ENCODE measurements around the gene SCGB1A1. TPM values are rescaled to one million over a fixed set of nuclear protein-coding genes. Genes with fewer than 3 reads are reported as not detected.
A peak's percentile ranks its signal among the peaks of the same experiment; 100 is the strongest.
"Not testable (repeated sequence)": the region's sequence is repeated elsewhere in the genome, so short reads cannot be mapped to it uniquely, and the experiment has no call there.

The SCGB1A1 gene, protein sequence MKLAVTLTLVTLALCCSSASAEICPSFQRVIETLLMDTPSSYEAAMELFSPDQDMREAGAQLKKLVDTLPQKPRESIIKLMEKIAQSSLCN
- not detected for total RNA-seq

DNA sequence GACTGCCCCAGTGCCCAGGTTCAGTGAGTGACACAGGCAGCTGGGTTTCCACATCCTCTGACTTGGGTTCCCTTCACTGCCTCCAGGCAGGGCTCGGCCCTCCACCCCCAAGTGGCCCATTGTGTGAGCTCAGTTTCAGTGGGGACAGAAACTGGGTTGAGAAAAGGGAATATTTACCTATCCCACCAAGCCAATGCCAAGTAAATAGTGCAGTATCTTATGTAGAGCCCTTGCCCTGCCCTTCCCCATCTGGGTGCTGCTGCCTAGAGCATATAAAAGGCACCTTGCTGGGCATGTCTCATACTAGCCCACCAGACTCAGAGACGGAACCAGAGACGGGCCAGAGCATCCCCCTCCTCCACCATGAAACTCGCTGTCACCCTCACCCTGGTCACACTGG is at the start of gene SCGB1A1:
SCGB1A1 (plus strand) TSS at position 301 of the 400 bp plus-strand sequence; CDS start at position 364, 63 bp downstream.
- intact Hi-C loops (cut with micrococcal nuclease), result no loop called here
- Mint-ChIP-seq H3K4me1 (ENCODE audit: low read depth) (no peaks in the 10 kb centered on the region), H3K27me3 (ENCODE audit: low read depth) (no peaks in the 10 kb centered on the region), H3K27ac (no peak within 1 kb of the TSS), H3K36me3 (ENCODE audit: low read depth) (no peaks in the 10 kb centered on the region), H3K4me3 (no peak within 1 kb of the TSS), H3K9me3 (no peaks in the 10 kb centered on the region)
- CTCF ChIA-PET, result interaction anchor here (1.0 to 1.3 kb wide), 2 partner anchors 10 to 26 kb away, joined by 3 to 4 read pairs; no protein-coding TSS in a partner anchor
- DNase-seq, result no peak

DNA sequence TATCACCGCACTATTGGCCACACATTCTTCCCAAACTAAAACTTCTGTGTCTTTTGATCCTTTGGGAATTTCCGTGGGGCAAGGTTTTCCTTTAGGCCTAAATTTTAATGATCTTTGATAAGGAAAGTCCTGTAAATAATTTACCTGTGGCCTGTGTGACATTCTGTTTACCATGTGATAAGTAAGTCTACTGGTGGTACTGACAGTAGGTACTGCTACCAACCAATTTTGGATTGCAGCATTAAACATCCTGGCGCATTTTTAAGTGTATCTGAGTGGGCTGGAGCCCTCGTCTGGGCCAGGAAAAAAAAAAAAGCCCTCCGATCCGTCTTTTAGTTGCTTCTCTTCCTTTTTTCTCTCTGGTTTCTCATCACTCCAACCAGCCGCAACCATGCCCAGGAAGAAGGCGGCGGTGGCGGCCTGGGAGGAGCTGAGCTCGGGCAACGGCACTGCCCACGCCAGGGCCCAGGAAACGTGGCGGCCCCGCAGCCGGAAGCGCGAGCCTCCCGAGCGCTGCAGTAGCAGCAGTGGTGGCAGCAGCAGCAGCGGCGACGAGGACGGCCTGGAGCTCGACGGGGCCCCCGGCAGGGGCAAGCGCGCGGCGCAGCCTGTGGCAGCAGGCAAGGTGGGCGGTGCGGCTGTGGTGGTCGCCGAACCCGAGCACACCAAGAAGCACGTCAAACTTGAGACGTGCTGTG is 47.9 kb upstream of the SCGB1A1 start:
- CTCF ChIA-PET, result interaction anchor here (0.6 to 2.0 kb wide), 2 partner anchors 31 to 33 kb away, joined by 3 to 6 read pairs; no protein-coding TSS in a partner anchor
- Mint-ChIP-seq H3K27me3 (ENCODE audit: low read depth) (no peaks in the 10 kb centered on the region), H3K4me1 (ENCODE audit: low read depth) (peaks cover 3% of the 10 kb centered on the region), H3K36me3 (ENCODE audit: low read depth) (no peaks in the 10 kb centered on the region), H3K27ac (peak overlapping the region; percentile 77), H3K4me3 (peak overlapping the region; percentile 58), H3K9me3 (no peaks in the 10 kb centered on the region)
- intact Hi-C loops (cut with micrococcal nuclease), result no loop called here
- peak; percentile 59 for DNase-seq

DNA sequence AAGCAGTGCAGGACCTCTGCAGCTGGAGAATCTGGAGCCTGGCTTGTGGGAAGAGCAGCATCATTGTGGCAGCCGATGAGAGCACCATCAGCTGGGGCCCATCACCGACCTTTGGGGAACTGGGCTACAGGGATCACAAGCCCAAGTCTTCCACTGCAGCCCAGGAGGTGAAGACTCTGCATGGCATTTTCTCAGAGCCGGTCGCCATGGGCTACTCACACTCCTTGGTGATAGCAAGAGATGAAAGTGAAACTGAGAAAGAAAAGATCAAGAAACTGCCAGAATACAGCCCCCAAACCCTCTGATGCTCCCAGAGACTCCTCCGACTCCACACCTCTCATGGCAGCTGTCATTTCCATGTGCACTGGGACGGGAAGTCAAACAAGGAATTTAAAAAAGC is 46.0 kb upstream of the SCGB1A1 start:
- H3K27me3 Mint-ChIP-seq (ENCODE audit: low read depth), result no peaks in the 10 kb centered on the region
- H3K4me3 Mint-ChIP-seq, result no peak overlapping the region
- CTCF ChIA-PET, result interaction anchor here (0.9 to 1.6 kb wide), 2 partner anchors 9 to 32 kb away, joined by 4 to 5 read pairs; no protein-coding TSS in a partner anchor

DNA sequence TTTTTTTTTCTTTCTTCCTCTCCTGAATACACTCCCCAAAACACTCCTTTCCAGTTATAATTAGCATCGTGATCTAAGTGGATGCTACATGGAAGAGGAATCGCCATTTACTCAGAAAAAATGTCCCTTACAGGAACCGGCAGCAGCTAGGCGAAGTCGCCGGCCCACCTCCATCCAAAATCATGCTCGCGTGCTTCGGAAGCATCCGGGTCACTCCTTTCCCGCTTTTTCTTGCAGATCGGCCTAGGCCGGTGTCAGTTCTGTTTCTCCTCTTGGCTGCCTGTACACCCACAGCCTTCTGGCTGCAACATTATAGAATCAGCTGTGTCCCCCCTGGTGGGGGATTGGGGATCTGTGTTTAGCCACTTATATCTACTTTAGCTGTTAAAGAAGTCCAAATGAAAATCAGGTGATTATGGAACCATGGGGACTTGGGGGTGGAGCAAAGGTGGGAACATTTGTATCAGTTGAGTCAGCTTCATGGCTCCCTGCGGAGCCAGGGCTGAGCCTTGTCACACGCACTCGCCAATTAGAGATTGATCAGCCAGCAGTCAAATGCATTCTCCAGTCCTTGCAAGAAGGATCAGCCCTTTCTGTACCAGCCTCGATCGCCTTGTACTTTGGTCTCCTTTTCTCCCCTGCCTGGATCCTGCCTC is 45.2 kb upstream of the SCGB1A1 start:
- Mint-ChIP-seq H3K27me3 (ENCODE audit: low read depth) (no peaks in the 10 kb centered on the region), H3K27ac (no peak overlapping the region), H3K4me1 (ENCODE audit: low read depth) (peaks cover 5% of the 10 kb centered on the region), H3K9me3 (no peaks in the 10 kb centered on the region), H3K4me3 (no peak overlapping the region), H3K36me3 (ENCODE audit: low read depth) (no peaks in the 10 kb centered on the region)
- CTCF ChIA-PET, result interaction anchor here (0.9 to 1.6 kb wide), 2 partner anchors 8 to 33 kb away, joined by 4 to 5 read pairs; no protein-coding TSS in a partner anchor
- DNase-seq, result no peak
- intact Hi-C loops (cut with micrococcal nuclease), result no loop called here

More for the DNA sequence above, 46.0 kb upstream of the SCGB1A1 start:
- H3K9me3 Mint-ChIP-seq, result no peaks in the 10 kb centered on the region
- peaks cover 3% of the 10 kb centered on the region for H3K4me1 Mint-ChIP-seq (ENCODE audit: low read depth)
- H3K27ac Mint-ChIP-seq, result no peak overlapping the region
- intact Hi-C loops (cut with micrococcal nuclease), result no loop called here
- peak; percentile 12 for DNase-seq
- no peaks in the 10 kb centered on the region for H3K36me3 Mint-ChIP-seq (ENCODE audit: low read depth)

DNA sequence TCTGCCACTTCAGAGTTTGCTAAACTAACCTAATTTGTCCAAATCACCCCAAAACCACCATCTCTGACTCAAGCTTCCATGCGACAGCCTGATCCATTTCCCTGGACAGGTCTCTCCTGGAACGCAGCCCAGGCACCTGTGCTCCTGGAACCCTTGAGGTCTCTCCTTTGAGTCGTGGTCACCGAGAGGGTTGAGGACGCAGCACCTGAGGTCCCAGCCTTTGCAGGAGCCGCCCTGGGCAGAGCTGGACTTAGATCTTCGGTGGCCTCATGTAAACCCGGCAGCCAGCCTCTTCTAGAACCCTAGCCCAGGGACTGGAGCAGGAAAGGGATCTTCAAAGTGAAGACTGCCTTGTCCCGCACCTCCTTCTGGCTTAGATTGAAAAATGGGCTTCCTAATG is 44.0 kb upstream of the SCGB1A1 start:
- CTCF ChIA-PET, result interaction anchor here (2.0 kb wide), 1 partner anchor 35 kb away, joined by 7 read pairs; no protein-coding TSS in a partner anchor
- DNase-seq, result no peak
- intact Hi-C loops (cut with micrococcal nuclease), result loop anchor here (5.0 kb wide), 1 partner anchor 142 kb away; no protein-coding TSS in a partner anchor
- Mint-ChIP-seq H3K4me1 (ENCODE audit: low read depth) (peaks cover 5% of the 10 kb centered on the region), H3K4me3 (no peak overlapping the region), H3K27me3 (ENCODE audit: low read depth) (no peaks in the 10 kb centered on the region), H3K9me3 (no peaks in the 10 kb centered on the region), H3K36me3 (ENCODE audit: low read depth) (no peaks in the 10 kb centered on the region), H3K27ac (no peak overlapping the region)

DNA sequence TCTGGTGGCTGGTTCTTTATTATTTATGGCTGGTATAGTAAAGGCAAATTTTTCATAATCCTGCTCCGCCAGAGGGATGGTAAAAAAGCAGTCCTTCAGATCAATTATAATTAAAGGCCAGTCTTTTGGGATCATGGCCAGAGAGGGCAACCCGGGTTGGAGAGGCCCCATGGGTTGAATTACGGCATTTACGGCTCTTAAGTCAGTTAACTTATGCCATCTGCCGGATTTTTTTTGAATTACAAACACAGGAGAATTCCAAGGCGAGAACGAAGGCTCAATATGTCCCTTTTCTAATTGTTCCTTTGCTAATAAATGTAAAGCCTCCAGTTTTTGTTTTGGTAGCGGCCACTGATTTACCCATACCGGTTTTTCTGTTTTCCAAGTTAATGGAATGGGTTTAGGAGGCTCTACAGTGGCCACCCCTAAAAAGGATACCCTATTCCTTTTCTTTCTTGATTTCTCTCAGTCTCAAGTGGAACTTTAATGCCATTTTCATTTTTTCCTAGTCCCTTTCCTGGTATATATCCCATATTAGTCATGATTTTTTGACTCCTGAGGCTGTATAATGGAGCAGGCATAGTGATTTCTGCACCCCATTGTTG is 40.3 kb upstream of the SCGB1A1 start:
- not testable (repeated sequence) for H3K36me3 Mint-ChIP-seq (ENCODE audit: low read depth); H3K27ac Mint-ChIP-seq
- DNase-seq, result peak; percentile 28

DNA sequence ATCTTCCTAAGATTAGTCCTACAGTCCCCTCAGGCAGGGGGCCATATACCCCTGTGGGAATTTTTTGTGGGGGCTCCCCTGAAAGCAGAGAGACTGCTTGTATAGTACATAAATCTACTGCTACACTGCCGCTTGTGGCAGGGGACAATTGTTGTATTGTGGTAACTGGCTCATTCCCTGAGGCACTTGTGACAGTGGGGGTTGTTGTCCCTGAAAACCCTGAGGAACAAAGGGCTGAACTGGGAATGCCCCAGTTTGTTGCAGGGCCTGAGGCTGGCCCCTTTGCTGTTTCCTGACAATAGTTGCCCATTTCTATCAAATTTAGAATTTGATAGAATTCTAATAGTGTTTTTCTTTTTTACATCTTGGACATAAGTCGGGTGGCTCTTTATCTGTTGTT is 39.2 kb upstream of the SCGB1A1 start:
- not testable (repeated sequence) for H3K9me3 Mint-ChIP-seq; H3K36me3 Mint-ChIP-seq (ENCODE audit: low read depth); H3K27me3 Mint-ChIP-seq (ENCODE audit: low read depth); DNase-seq; H3K27ac Mint-ChIP-seq; H3K4me1 Mint-ChIP-seq (ENCODE audit: low read depth); H3K4me3 Mint-ChIP-seq
- CTCF ChIA-PET, result interaction anchor here (0.7 to 1.4 kb wide), 5 partner anchors 13 to 285 kb away, joined by 3 to 23 read pairs (median 3); partner anchors contain the start of genes C11orf98 and CSKMT
- intact Hi-C loops (cut with micrococcal nuclease), result loop anchor here (2.0 to 5.0 kb wide), 2 partner anchors 147 to 163 kb away; no protein-coding TSS in a partner anchor

More for the DNA sequence above, 40.3 kb upstream of the SCGB1A1 start:
- intact Hi-C loops (cut with micrococcal nuclease), result loop anchor here (1.0 to 5.0 kb wide), 4 partner anchors 38 to 207 kb away; no protein-coding TSS in a partner anchor
- H3K27me3 Mint-ChIP-seq (ENCODE audit: low read depth); H3K9me3 Mint-ChIP-seq; H3K4me3 Mint-ChIP-seq; H3K4me1 Mint-ChIP-seq (ENCODE audit: low read depth): not testable (repeated sequence)
- CTCF ChIA-PET, result interaction anchor here (0.8 to 2.4 kb wide), 6 partner anchors 17 to 206 kb away, joined by 3 to 29 read pairs (median 6); no protein-coding TSS in a partner anchor

DNA sequence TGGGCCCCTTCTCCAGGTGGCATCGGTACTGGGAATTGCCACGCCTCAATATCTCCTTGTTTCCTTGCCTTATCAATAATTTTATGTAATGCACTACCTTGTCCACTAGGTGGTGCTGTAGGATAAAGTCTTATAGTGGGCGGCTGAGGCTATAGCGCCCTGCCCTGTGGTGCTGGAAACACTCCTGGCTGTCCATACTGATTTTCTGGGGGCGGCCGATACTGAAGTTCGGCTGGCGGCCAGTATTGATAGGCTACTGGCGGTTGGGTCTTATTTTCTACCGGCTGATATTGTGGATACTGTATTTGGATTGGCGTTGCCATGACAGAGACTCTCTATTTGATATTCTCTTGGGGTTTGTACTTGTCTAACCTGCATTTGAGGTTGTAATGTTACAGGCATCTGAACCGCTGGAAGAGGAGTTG is 38.0 kb upstream of the SCGB1A1 start:
- intact Hi-C loops (cut with micrococcal nuclease), result loop anchor here (1.0 kb wide), 1 partner anchor 12 kb away; no protein-coding TSS in a partner anchor
- not testable (repeated sequence) for H3K27me3 Mint-ChIP-seq (ENCODE audit: low read depth); H3K27ac Mint-ChIP-seq; H3K36me3 Mint-ChIP-seq (ENCODE audit: low read depth); H3K4me1 Mint-ChIP-seq (ENCODE audit: low read depth); H3K4me3 Mint-ChIP-seq; H3K9me3 Mint-ChIP-seq
- peak; percentile 48 for DNase-seq
- CTCF ChIA-PET, result interaction anchor here (1.1 to 1.2 kb wide), 3 partner anchors 12 to 211 kb away, joined by 3 to 4 read pairs (median 4); no protein-coding TSS in a partner anchor

DNA sequence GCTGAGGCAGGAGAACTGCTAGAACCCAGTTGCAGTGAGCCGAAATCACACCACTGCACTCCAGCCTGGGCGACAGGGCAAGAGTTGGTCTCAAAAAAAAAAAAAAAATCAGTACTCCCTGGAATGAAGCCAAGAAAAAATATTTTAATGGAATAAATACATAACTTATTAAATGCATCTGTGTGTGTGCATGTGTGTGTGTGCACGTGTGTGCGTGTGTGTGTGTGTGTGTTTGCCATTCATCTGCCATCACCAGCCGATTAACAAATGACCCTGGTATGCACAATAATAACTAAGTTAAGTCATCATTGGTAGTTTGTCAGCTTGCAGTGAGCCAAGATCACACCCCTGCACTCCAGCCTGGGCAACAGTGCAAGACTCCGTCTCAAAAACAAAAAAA is 35.0 kb upstream of the SCGB1A1 start:
- CTCF ChIA-PET, result interaction anchor here (0.6 to 1.9 kb wide), 3 partner anchors 9 to 502 kb away, joined by 3 to 6 read pairs (median 5); no protein-coding TSS in a partner anchor
- DNase-seq, result no peak
- Mint-ChIP-seq H3K4me1 (ENCODE audit: low read depth) (peaks cover 11% of the 10 kb centered on the region), H3K9me3 (no peaks in the 10 kb centered on the region), H3K27ac (no peak overlapping the region), H3K4me3 (no peak overlapping the region), H3K36me3 (ENCODE audit: low read depth) (no peaks in the 10 kb centered on the region), H3K27me3 (ENCODE audit: low read depth) (no peaks in the 10 kb centered on the region)
- intact Hi-C loops (cut with micrococcal nuclease), result loop anchor here (2.0 kb wide), 1 partner anchor 19 kb away; no protein-coding TSS in a partner anchor

DNA sequence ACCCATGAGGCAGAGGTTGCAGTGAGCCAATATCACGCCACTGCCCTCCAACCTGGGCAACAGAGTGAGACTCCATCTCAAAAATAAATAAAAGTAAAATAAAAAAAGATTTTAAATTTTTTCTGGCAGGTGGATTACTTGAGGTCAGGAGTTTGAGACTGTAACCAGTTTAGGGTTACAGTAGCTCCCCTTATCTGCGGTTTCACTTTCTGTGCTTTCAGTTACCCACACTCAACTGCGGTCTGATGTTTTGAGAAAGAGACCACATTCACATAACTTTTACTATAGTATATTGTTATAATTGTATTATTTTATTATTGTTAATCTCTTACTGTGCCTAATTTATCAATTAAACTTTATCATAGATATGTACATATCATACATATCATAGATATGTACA is 32.8 kb upstream of the SCGB1A1 start:
- intact Hi-C loops (cut with micrococcal nuclease), result loop anchor here (5.0 kb wide), 1 partner anchor 171 kb away; no protein-coding TSS in a partner anchor
- DNase-seq; H3K27ac Mint-ChIP-seq; H3K4me3 Mint-ChIP-seq; H3K27me3 Mint-ChIP-seq (ENCODE audit: low read depth); H3K36me3 Mint-ChIP-seq (ENCODE audit: low read depth); H3K9me3 Mint-ChIP-seq: not testable (repeated sequence)
- CTCF ChIA-PET, result interaction anchor here (1.2 kb wide), 1 partner anchor 21 kb away, joined by 3 read pairs; no protein-coding TSS in a partner anchor
- peaks cover 11% of the 10 kb centered on the region for H3K4me1 Mint-ChIP-seq (ENCODE audit: low read depth)

DNA sequence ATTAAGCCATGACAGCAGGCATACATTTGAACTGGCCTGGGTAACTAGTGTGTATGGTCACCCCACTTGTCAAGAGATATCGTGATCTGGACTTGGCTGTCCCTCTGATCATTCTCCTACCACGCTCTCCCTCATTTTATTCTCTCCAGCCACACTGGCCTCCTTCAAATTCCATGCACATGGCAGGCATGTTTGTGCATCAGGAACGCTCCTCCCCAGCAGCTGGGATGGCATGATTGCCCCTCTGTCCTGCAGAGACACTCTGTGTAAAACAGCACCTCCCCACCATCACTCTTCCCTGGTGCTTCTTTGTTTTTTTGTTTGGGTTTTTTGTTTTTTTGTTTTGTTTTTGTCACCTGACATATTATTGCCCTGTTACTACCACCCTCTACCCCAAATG is 31.5 kb upstream of the SCGB1A1 start:
- DNase-seq, result no peak
- CTCF ChIA-PET, result no interaction called here
- Mint-ChIP-seq H3K27ac (no peak overlapping the region), H3K27me3 (ENCODE audit: low read depth) (no peaks in the 10 kb centered on the region), H3K4me1 (ENCODE audit: low read depth) (peaks cover 11% of the 10 kb centered on the region), H3K36me3 (ENCODE audit: low read depth) (no peaks in the 10 kb centered on the region), H3K4me3 (no peak overlapping the region), H3K9me3 (no peaks in the 10 kb centered on the region)
- intact Hi-C loops (cut with micrococcal nuclease), result loop anchor here (5.0 kb wide), 1 partner anchor 170 kb away; no protein-coding TSS in a partner anchor
